H9 (cell line): ENCODE results near the gene DIPK1B. TPM values are rescaled to one million over a fixed set of nuclear protein-coding genes. Genes with fewer than 3 reads are reported as not detected.

Source experiments
- DNase-seq: peaks from one replicate; pipeline ENCODE4 v3.0.0-alpha.2; 2017
- H2AFZ ChIP-seq: one replicate; pipeline ENCODE4 v1.6.1; 2013; ENCODE audit warnings: mild to moderate bottlenecking, low read length, control low read depth, moderate library complexity
- H2AK5ac ChIP-seq: 2 replicates; pipeline ENCODE4 v1.6.1; 2013; ENCODE audit warnings: low read length, control low read depth, mixed read lengths; ENCODE audit not compliant: insufficient read length
- H2BK120ac ChIP-seq: one replicate; pipeline ENCODE4 v1.6.1; 2013; ENCODE audit warnings: low read depth, mild to moderate bottlenecking, low read length, control low read depth, inconsistent platforms; ENCODE audit not compliant: poor library complexity, severe bottlenecking
- H2BK12ac ChIP-seq: 2 replicates; pipeline ENCODE4 v1.6.1; 2013; ENCODE audit warnings: low read length, control low read depth, mixed read lengths, low read depth; ENCODE audit not compliant: insufficient read length
- H2BK15ac ChIP-seq: 2 replicates; pipeline ENCODE4 v1.6.1; 2013; ENCODE audit warnings: low read depth, low read length, control low read depth
- H2BK20ac ChIP-seq: one replicate; pipeline ENCODE4 v1.6.1; 2013; ENCODE audit warnings: low read depth, mild to moderate bottlenecking, low read length, control low read depth, inconsistent platforms; ENCODE audit not compliant: poor library complexity, severe bottlenecking
- H2BK5ac ChIP-seq: 2 replicates; pipeline ENCODE4 v1.6.1; 2013; ENCODE audit warnings: low read length, control low read depth, mixed read lengths; ENCODE audit not compliant: insufficient read length
- H3K14ac ChIP-seq: 2 replicates; pipeline ENCODE4 v1.6.1; 2013; ENCODE audit warnings: low read length, control low read depth; ENCODE audit not compliant: insufficient read depth
- H3K18ac ChIP-seq: 2 replicates; pipeline ENCODE4 v1.6.1; 2013; ENCODE audit warnings: low read depth, mild to moderate bottlenecking, mixed read lengths, low read length, control low read depth; ENCODE audit not compliant: insufficient read length
- H3K23ac ChIP-seq: 2 replicates; pipeline ENCODE4 v1.6.1; 2013; ENCODE audit warnings: low read length, control low read depth, mixed read lengths, low read depth; ENCODE audit not compliant: insufficient read length
- H3K23me2 ChIP-seq: 2 replicates; pipeline ENCODE4 v1.6.1; 2013; ENCODE audit warnings: low read depth, mild to moderate bottlenecking, mixed read lengths, low read length, control low read depth; ENCODE audit not compliant: insufficient read length, poor library complexity, severe bottlenecking
- H3K27ac ChIP-seq: 2 replicates; pipeline ENCODE4 v1.5.1; 2013; ENCODE audit warnings: low read length, control low read depth, mixed read lengths, low read depth; ENCODE audit not compliant: insufficient read length
- H3K27me3 ChIP-seq: 2 replicates; pipeline ENCODE4 v1.6.1; 2013; ENCODE audit warnings: low read length, control low read depth, inconsistent platforms; ENCODE audit not compliant: insufficient read depth
- H3K4ac ChIP-seq: 2 replicates; pipeline ENCODE4 v1.6.1; 2013; ENCODE audit warnings: low read depth, mild to moderate bottlenecking, control low read depth, inconsistent platforms, low read length, moderate library complexity
- H3K4me1 ChIP-seq: 2 replicates; pipeline ENCODE4 v1.6.1; 2013; ENCODE audit warnings: low read length, control low read depth, inconsistent platforms; ENCODE audit not compliant: insufficient read depth
- H3K4me2 ChIP-seq: 2 replicates; pipeline ENCODE4 v1.6.1; 2013; ENCODE audit warnings: low read length, control low read depth, mixed read lengths; ENCODE audit not compliant: insufficient read length, insufficient read depth
- H3K56ac ChIP-seq: 2 replicates; pipeline ENCODE4 v1.6.1; 2013; ENCODE audit warnings: low read depth, mild to moderate bottlenecking, mixed read lengths, low read length, control low read depth; ENCODE audit not compliant: insufficient read length
- H3K79me1 ChIP-seq: 2 replicates; pipeline ENCODE4 v1.6.1; 2013; ENCODE audit warnings: low read depth, mild to moderate bottlenecking, moderate library complexity, low read length, control low read depth, inconsistent platforms; ENCODE audit not compliant: insufficient read depth, poor library complexity, severe bottlenecking
- H3K79me2 ChIP-seq: 2 replicates; pipeline ENCODE4 v1.6.1; 2013; ENCODE audit warnings: low read length, control low read depth, inconsistent platforms; ENCODE audit not compliant: insufficient read depth
- H3K9ac ChIP-seq: 2 replicates; pipeline ENCODE4 v1.6.1; 2013; ENCODE audit warnings: low read length, control low read depth, mixed read lengths; ENCODE audit not compliant: insufficient read length; ENCODE audit errors: extremely low read depth
- H3K9me3 ChIP-seq: one replicate; pipeline ENCODE4 v1.6.1; 2013; ENCODE audit warnings: low read depth, low read length, inconsistent platforms; ENCODE audit not compliant: control insufficient read depth
- H3T11ph ChIP-seq: one replicate; pipeline ENCODE4 v1.6.1; 2013; ENCODE audit warnings: mild to moderate bottlenecking, low read length, control low read depth, inconsistent platforms
- H4K20me1 ChIP-seq: one replicate; pipeline ENCODE4 v1.6.1; 2013; ENCODE audit not compliant: control insufficient read depth, insufficient read length, insufficient read depth
- H4K5ac ChIP-seq: 2 replicates; pipeline ENCODE4 v1.6.1; 2013; ENCODE audit warnings: low read depth, mild to moderate bottlenecking, mixed read lengths, low read length, control low read depth; ENCODE audit not compliant: insufficient read length
- H4K8ac ChIP-seq: replicated peaks from 2 replicates; pipeline ENCODE4 v1.6.1; 2013; ENCODE audit warnings: low read length, control low read depth, mixed read lengths, low read depth; ENCODE audit not compliant: insufficient read length
- H4K91ac ChIP-seq: 2 replicates; pipeline ENCODE4 v1.6.1; 2013; ENCODE audit warnings: low read depth, mild to moderate bottlenecking, moderate library complexity, mixed read lengths, low read length, control low read depth; ENCODE audit not compliant: insufficient read length
- H3K27ac Mint-ChIP-seq, 3 experiments: 2 replicates in 2 of 3; 3 replicates in 1 of 3; pipeline ENCODE4 v1.8.0; 2020 to 2021; ENCODE audit warnings: mixed read lengths in 3 of 3, mild to moderate bottlenecking in 1 of 3, moderate library complexity in 1 of 3
- H3K27me3 Mint-ChIP-seq: 2 replicates; pipeline ENCODE4 v1.8.0; 2021; ENCODE audit warnings: low read depth, mild to moderate bottlenecking, moderate library complexity, mixed read lengths
- H3K36me3 Mint-ChIP-seq, 3 experiments: 2 replicates in 2 of 3; 3 replicates in 1 of 3; pipeline ENCODE4 v1.8.0; 2020 to 2021; ENCODE audit warnings: low read depth in 3 of 3, mixed read lengths in 3 of 3; ENCODE audit not compliant: insufficient read depth in 1 of 3
- H3K4me1 Mint-ChIP-seq, 2 experiments: 2 replicates each; pipeline ENCODE4 v1.8.0; 2020; ENCODE audit warnings: mixed read lengths in 2 of 2
- H3K4me3 Mint-ChIP-seq, 2 experiments: 2 replicates in 1 of 2; 3 replicates in 1 of 2; pipeline ENCODE4 v1.8.0; 2020 to 2021; ENCODE audit warnings: mild to moderate bottlenecking in 2 of 2, mixed read lengths in 2 of 2, moderate library complexity in 1 of 2
- H3K9me3 Mint-ChIP-seq, 2 experiments: 2 replicates in 1 of 2; 3 replicates in 1 of 2; pipeline ENCODE4 v1.8.0; 2020; ENCODE audit warnings: mild to moderate bottlenecking in 2 of 2, mixed read lengths in 2 of 2, moderate library complexity in 1 of 2
- CTCF ChIP-seq: fragments of 200-600 bp; sonication (generic); conservative IDR thresholded peaks from 3 replicates; pipeline ENCODE4 v1.8.0; 2021; ENCODE audit warnings: antibody characterized with exemption, mild to moderate bottlenecking
- whole genome bisulfite sequencing: extraction: QIAGEN DNeasy Blood & Tissue Kit; methylation state at CpG from one replicate; pipeline ENCODE4 v1.1.7; 2013; ENCODE audit warnings: missing lambda C conversion rate, low lambda C conversion rate, mixed read lengths; ENCODE audit not compliant: insufficient read length; ENCODE audit errors: extremely low coverage; 5-methylcytosine and 5-hydroxymethylcytosine counted together
- total RNA-seq: library from RNA; stranded (reverse); gene quantifications from 2 replicates; pipeline ENCODE4 v1.2.1, GENCODE V29; 2021

Gene DIPK1B
- total RNA-seq, 1 experiment from 2014 or later: 40.3 TPM

GRCh38 chr9:136714096-136714892 lies 1.9 kb downstream of the DIPK1B start:
- Histone ChIP-seq H3K9ac (no peak overlapping the region), H3K18ac (no peak overlapping the region), H3K4ac (no peak overlapping the region), H4K20me1 (no peaks in the 10 kb centered on the region), H3K9me3 (no peaks in the 10 kb centered on the region), H2AK5ac (no peak overlapping the region), H3K23me2 (peaks cover 12% of the 10 kb centered on the region), H4K91ac (no peak overlapping the region), H2BK15ac (no peak overlapping the region; the same call in 1 of the 2 replicates), H2AFZ (no peak overlapping the region), H2BK120ac (no peak overlapping the region), H2BK20ac (no peak overlapping the region), H3T11ph (no peak overlapping the region), H3K4me1 (no peaks in the 10 kb centered on the region; the same call in 1 of the 2 replicates), H3K4me2 (no peak overlapping the region), H3K79me1 (peaks cover 8% of the 10 kb centered on the region), H3K23ac (no peak overlapping the region), H3K14ac (no peak overlapping the region; the same call in 1 of the 2 replicates), H4K5ac (no peak overlapping the region), H2BK12ac (no peak overlapping the region), H3K79me2 (peaks cover 4% of the 10 kb centered on the region; the same call in 1 of the 2 replicates), H3K27me3 (no peaks in the 10 kb centered on the region), H3K27ac (no peak overlapping the region), H3K56ac (no peak overlapping the region), H4K8ac (no peak overlapping the region), H2BK5ac (no peak overlapping the region)
- Mint-ChIP-seq H3K4me3 (peak overlapping the region in 1 of 2 experiments; percentile 70; a peak in 2 of 5 replicates), H3K4me1 (peaks cover 3 to 10% of the 10 kb centered on the region in 2 experiments), H3K9me3 (no peaks in the 10 kb centered on the region), H3K27me3 (peaks cover 25% of the 10 kb centered on the region), H3K36me3 (peaks cover 0 to 5% (median 4%) of the 10 kb centered on the region in 3 experiments; a peak in 3 of 7 replicates), H3K27ac (no peak overlapping the region)
- WGBS: no CpG with 5 or more reads among the region's 17 CpGs
- DNase-seq: no peak
- no peak for TF ChIP-seq CTCF
